ENCODE measurements around the gene FSTL4. TPM values are rescaled to one million over a fixed set of nuclear protein-coding genes. Genes with fewer than 3 reads are reported as not detected.
A peak's percentile ranks its signal among the peaks of the same experiment; 100 is the strongest.

Gene FSTL4
- total RNA-seq, 4 donors from 2014 or later: 5.1 to 8.3 (median 6.0) TPM

GRCh38 chr5:133607451-133607850 is 4.9 kb downstream of the FSTL4 start:
- no peak for TF ChIP-seq POLR2A (IDR thresholded peaks at IDR 0.05)
- TF ChIP-seq CTCF (IDR thresholded peaks at IDR 0.05): no peak

GRCh38 chr5:133606835-133607234 is 5.5 kb downstream of the FSTL4 start:
- intact Hi-C loops (cut with DNase I; ENCODE audit: low total_unique reads): no loop called here
- 86 to 90% methylated on average over 2 of the region's 2 CpGs for WGBS, 2 donors
- no peak for DNase-seq (ENCODE audit: low spot score in 2 of 2)
- H3K4me3 ChIP-seq (ENCODE audit: low read depth, poor library complexity, severe bottlenecking): no peak overlapping the region
- TF ChIP-seq CTCF (IDR thresholded peaks at IDR 0.05) (no peak), POLR2A (IDR thresholded peaks at IDR 0.05) (no peak)

More at GRCh38 chr5:133607451-133607850, 4.9 kb downstream of the FSTL4 start:
- intact Hi-C loops (cut with DNase I; ENCODE audit: low total_unique reads): no loop called here
- no peak for DNase-seq (ENCODE audit: low spot score in 2 of 2)
- 78 to 81% methylated on average over 6 of the region's 6 CpGs for WGBS, 2 donors
- no peak overlapping the region for H3K4me3 ChIP-seq (ENCODE audit: low read depth, poor library complexity, severe bottlenecking)

GRCh38 chr5:133605323-133605722 is 7.0 kb downstream of the FSTL4 start:
- intact Hi-C loops (cut with DNase I; ENCODE audit: low total_unique reads): no loop called here
- no peak for TF ChIP-seq CTCF (IDR thresholded peaks at IDR 0.05)
- no peak for TF ChIP-seq POLR2A (IDR thresholded peaks at IDR 0.05)
- DNase-seq (ENCODE audit: low spot score in 2 of 2): no peak
- no peak overlapping the region for H3K4me3 ChIP-seq (ENCODE audit: low read depth, poor library complexity, severe bottlenecking)

GRCh38 chr5:133603711-133604110 is 8.6 kb downstream of the FSTL4 start:
- 77 to 84% methylated on average over 6 of the region's 6 CpGs for WGBS, 2 donors
- TF ChIP-seq POLR2A (IDR thresholded peaks at IDR 0.05) (no peak), CTCF (IDR thresholded peaks at IDR 0.05) (no peak)
- H3K4me3 ChIP-seq (ENCODE audit: low read depth, poor library complexity, severe bottlenecking): no peak overlapping the region
- intact Hi-C loops (cut with DNase I; ENCODE audit: low total_unique reads): no loop called here
- no peak for DNase-seq (ENCODE audit: low spot score in 2 of 2)

GRCh38 chr5:133602835-133603380 is 9.4 kb downstream of the FSTL4 start:
- no peak overlapping the region for H3K4me3 ChIP-seq (ENCODE audit: low read depth, poor library complexity, severe bottlenecking)
- intact Hi-C loops (cut with DNase I; ENCODE audit: low total_unique reads): no loop called here
- no peak for TF ChIP-seq POLR2A (IDR thresholded peaks at IDR 0.05)
- no peak for TF ChIP-seq CTCF (IDR thresholded peaks at IDR 0.05)
- DNase-seq (ENCODE audit: low spot score in 2 of 2): no peak
- 54 to 58% methylated on average over 2 of the region's 2 CpGs for WGBS, 2 donors

- intact Hi-C loops (cut with DNase I; ENCODE audit: low total_unique reads): no loop called here
- 78 to 82% methylated on average over 6 of the region's 6 CpGs for WGBS, 2 donors
- peak in 1 of 2 donors; percentile 69 for DNase-seq (ENCODE audit: low spot score in 2 of 2)
- no peak for TF ChIP-seq POLR2A (IDR thresholded peaks at IDR 0.05)
- no peak for TF ChIP-seq CTCF (IDR thresholded peaks at IDR 0.05)
- H3K4me3 ChIP-seq (ENCODE audit: low read depth, poor library complexity, severe bottlenecking): no peak overlapping the region
Observed at GRCh38 chr5:133599600-133599999, 12.7 kb downstream of the FSTL4 start.

All from lower leg skin (tissue), 4 donors.